SK-N-SH (cell line): ENCODE results near the gene DICER1. TPM values are rescaled to one million over a fixed set of nuclear protein-coding genes. Genes with fewer than 3 reads are reported as not detected.

ENCODE experiments used
- CTCF ChIA-PET: fragments of 300-600, 350-600 bp; formaldehyde crosslinking; extraction: SDS; loops from one replicate; lab custom pipeline; 2021; lab: Yijun Ruan, JAX
- POLR2A ChIA-PET: fragments of 350-600 bp; sonication (Branson Sonifier 250); formaldehyde crosslinking; extraction: SDS; loops from one replicate; lab custom pipeline; 2020; ENCODE audit warnings: antibody characterized with exemption, inconsistent platforms; lab: Yijun Ruan, JAX
- DNase-seq: peaks from one replicate; pipeline ENCODE4 v3.0.0; 2012
- H2AFZ ChIP-seq: fragments of 200-600 bp; sonication (generic); 2 replicates; pipeline ENCODE4 v1.8.1; 2016; ENCODE audit warnings: antibody characterized with exemption, mild to moderate bottlenecking, low read depth
- H3F3A ChIP-seq: fragments of 200-600 bp; sonication (generic); replicated peaks from 2 replicates; pipeline ENCODE3; 2016; ENCODE audit warnings: antibody characterized with exemption, mild to moderate bottlenecking; ENCODE audit not compliant: insufficient read depth
- H3K27ac ChIP-seq, 2 experiments: fragments of 200-500 bp in 1 of 2; fragments of 200-600 bp in 1 of 2; sonication (Bioruptor generic) in 1 of 2; sonication (generic), shearing (Covaris generic) in 1 of 2; 2 replicates each; pipeline versions ENCODE4 v1.5.1 to v1.6.1; 2014 to 2016; ENCODE audit warnings: low read depth in 2 of 2, inconsistent platforms in 1 of 2, low read length in 1 of 2, mild to moderate bottlenecking in 1 of 2, mixed read lengths in 1 of 2
- H3K27me3 ChIP-seq: fragments of 200-600 bp; sonication (generic), shearing (Covaris generic); 2 replicates; pipeline ENCODE4 v1.6.1; 2016; ENCODE audit warnings: mixed run types; ENCODE audit not compliant: insufficient read depth
- H3K36me3 ChIP-seq, 2 experiments: fragments of 200-500 bp in 1 of 2; fragments of 200-600 bp in 1 of 2; sonication (Bioruptor generic) in 1 of 2; sonication (generic) in 1 of 2; replicated peaks in 1 of 2; 2 replicates each; pipeline versions ENCODE3 to v1.5.1; 2014 to 2016; ENCODE audit warnings: low read length in 1 of 2, mild to moderate bottlenecking in 1 of 2; ENCODE audit not compliant: insufficient read depth in 2 of 2, control insufficient read depth in 1 of 2
- H3K4me1 ChIP-seq, 2 experiments: fragments of 200-500 bp in 1 of 2; fragments of 200-600 bp in 1 of 2; sonication (Bioruptor generic) in 1 of 2; sonication (generic), shearing (Covaris generic) in 1 of 2; 2 replicates each; pipeline versions ENCODE4 v1.5.1 to v1.6.1; 2014 to 2016; ENCODE audit warnings: low read depth in 1 of 2, low read length in 1 of 2, mixed run types in 1 of 2; ENCODE audit not compliant: insufficient read depth in 2 of 2, control insufficient read depth in 1 of 2
- H3K4me2 ChIP-seq: fragments of 200-600 bp; sonication (generic), shearing (Covaris generic); 2 replicates; pipeline ENCODE4 v1.6.1; 2017; ENCODE audit warnings: mixed run types
- H3K4me3 ChIP-seq, 2 experiments: fragments of 200-500 bp in 1 of 2; fragments of 200-600 bp in 1 of 2; sonication (Bioruptor generic) in 1 of 2; sonication (generic), shearing (Covaris generic) in 1 of 2; 2 replicates each; pipeline versions ENCODE4 v1.5.1 to v1.8.1; 2014 to 2016; ENCODE audit warnings: low read depth in 2 of 2, inconsistent platforms in 1 of 2, low read length in 1 of 2, mild to moderate bottlenecking in 1 of 2, mixed read lengths in 1 of 2, moderate library complexity in 1 of 2
- H3K79me2 ChIP-seq: fragments of 200-600 bp; sonication (generic); 2 replicates; pipeline ENCODE4 v1.8.1; 2017; ENCODE audit warnings: mild to moderate bottlenecking; ENCODE audit not compliant: insufficient read depth
- H3K9ac ChIP-seq: fragments of 200-600 bp; sonication (generic); 2 replicates; pipeline ENCODE4 v1.6.1; 2017; ENCODE audit warnings: mixed run types
- H3K9me2 ChIP-seq: fragments of 200-600 bp; sonication (generic); 2 replicates; pipeline ENCODE4 v1.6.1; 2017; ENCODE audit warnings: mixed run types
- H3K9me3 ChIP-seq: fragments of 200-600 bp; sonication (generic); 2 replicates; pipeline ENCODE4 v1.6.1; 2017; ENCODE audit warnings: mixed run types, mild to moderate bottlenecking, moderate library complexity
- H4K20me1 ChIP-seq: fragments of 200-600 bp; sonication (generic); 2 replicates; pipeline ENCODE4 v1.6.1; 2017; ENCODE audit warnings: mild to moderate bottlenecking, mixed run types; ENCODE audit not compliant: insufficient read depth
- GABPA ChIP-seq: IDR thresholded peaks from 2 replicates; pipeline ENCODE4 v1.4.0; 2012; ENCODE audit warnings: low read depth, mild to moderate bottlenecking
- IRF3 ChIP-seq: fragments of 150-350 bp; IDR thresholded peaks from 2 replicates; pipeline ENCODE4 v1.6.1; 2016; ENCODE audit warnings: mild to moderate bottlenecking, low read depth, low read length
- MAX ChIP-seq: IDR thresholded peaks from 2 replicates; pipeline ENCODE4 v1.4.0; 2012; ENCODE audit warnings: low read depth
- MEF2A ChIP-seq: IDR thresholded peaks from 2 replicates; pipeline ENCODE4 v1.4.0; 2012; ENCODE audit warnings: low read depth, borderline replicate concordance
- MXI1 ChIP-seq: IDR thresholded peaks from 2 replicates; pipeline ENCODE4 v1.6.1; 2012; ENCODE audit warnings: mild to moderate bottlenecking, low read depth, low read length, improper control_type of control experiment
- NFIC ChIP-seq: IDR thresholded peaks from 2 replicates; pipeline ENCODE4 v1.4.0; 2012; ENCODE audit warnings: borderline replicate concordance
- NRF1 ChIP-seq: IDR thresholded peaks from 2 replicates; pipeline ENCODE4 v1.6.1; 2012; ENCODE audit warnings: low read depth, mild to moderate bottlenecking, low read length
- PBX3 ChIP-seq: IDR thresholded peaks from 2 replicates; pipeline ENCODE4; 2012
- POLR2AphosphoS5 ChIP-seq: IDR thresholded peaks from 2 replicates; pipeline ENCODE4 v1.6.1; 2012; ENCODE audit warnings: low read depth, low read length
- RCOR1 ChIP-seq: fragments of 150-350 bp; IDR thresholded peaks from 2 replicates; pipeline ENCODE4 v1.6.1; 2017; ENCODE audit warnings: antibody characterized with exemption, low read length
- RFX5 ChIP-seq: IDR thresholded peaks from 2 replicates; pipeline ENCODE4 v1.6.1; 2012; ENCODE audit warnings: mild to moderate bottlenecking, improper control_type of control experiment, low read length
- SIN3A ChIP-seq: IDR thresholded peaks from 2 replicates; pipeline ENCODE4 v1.6.1; 2012; ENCODE audit warnings: low read depth, mild to moderate bottlenecking, low read length, moderate library complexity, borderline replicate concordance
- TEAD4 ChIP-seq: IDR thresholded peaks from 2 replicates; pipeline ENCODE4 v1.4.0; 2012; ENCODE audit warnings: mild to moderate bottlenecking, borderline replicate concordance; ENCODE audit not compliant: insufficient read depth
- YY1 ChIP-seq: IDR thresholded peaks from 2 replicates; pipeline ENCODE4 v1.4.0; 2012; ENCODE audit warnings: low read depth, mild to moderate bottlenecking
- WGBS: methylation state at CpG from one replicate; pipeline ENCODE4 v1.1.6; 2017; ENCODE audit warnings: low lambda C conversion rate; 5-methylcytosine and 5-hydroxymethylcytosine counted together
- polyA plus RNA-seq, 3 experiments: library from polyadenylated mRNA; depleted of rRNA; stranded (reverse); fragments of >200 nt; gene quantifications; 2 replicates each; pipeline ENCODE4 v1.2.3, GENCODE V29; 2012
- TF ChIP-seq, protein P1 (sequence below): IDR thresholded peaks from 2 replicates; pipeline ENCODE4 v1.6.1; 2012; ENCODE audit warnings: mild to moderate bottlenecking, low read depth, low read length, moderate library complexity
- TF ChIP-seq, protein P2 (sequence below): IDR thresholded peaks from 2 replicates; pipeline ENCODE4 v1.4.0; 2012; ENCODE audit warnings: low read depth, borderline replicate concordance

Gene DICER1
- polyA plus RNA-seq, 1 of the 3 experiments (the other 2 are of a cell fraction), result 4.7 TPM

- no peak for TF ChIP-seq PBX3
- no peak for TF ChIP-seq NFIC
- TF ChIP-seq RFX5, result no peak
- no peak for TF ChIP-seq NRF1
- no peak for TF ChIP-seq SIN3A
- no peak for TF ChIP-seq GABPA
- TF ChIP-seq MEF2A, result no peak
Measured at GRCh38 chr14:95095996-95096395, 61.3 kb downstream of the DICER1 start (continued).

DNA sequence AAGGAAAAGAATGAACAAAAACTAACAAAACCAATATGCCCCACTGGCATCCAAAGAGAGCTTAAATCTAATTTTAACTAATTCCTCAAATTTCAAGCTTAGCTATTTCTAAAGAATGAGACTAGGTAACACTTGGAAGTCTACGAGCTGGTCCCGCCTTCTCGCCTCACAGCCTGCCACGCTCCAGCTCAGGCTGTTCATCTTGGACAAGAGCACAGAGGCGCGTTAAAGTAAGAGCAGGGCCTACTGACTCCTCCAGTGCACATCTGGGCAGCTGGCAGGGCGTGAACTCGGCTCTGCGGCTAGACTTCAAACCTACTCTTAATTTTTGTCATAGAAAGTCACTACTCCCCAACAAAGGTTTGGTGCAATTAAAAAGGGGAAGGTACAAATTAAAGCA lies 64.6 kb downstream of the DICER1 start:
- Histone ChIP-seq H3K27me3 (no peaks in the 10 kb centered on the region), H3K36me3 (peaks cover 55 to 74% of the 10 kb centered on the region in 2 experiments)
- CTCF ChIA-PET, result interaction anchor here (1.0 to 1.3 kb wide), 2 partner anchors 20 to 339 kb away, joined by 4 read pairs; no protein-coding TSS in a partner anchor
- 96% methylated on average over 9 of the region's 9 CpGs for WGBS
- POLR2A ChIA-PET, result no interaction called here
- TF ChIP-seq SIN3A (no peak), IRF3 (no peak), RFX5 (no peak), POLR2AphosphoS5 (no peak), MXI1 (no peak), MAX (no peak), TEAD4 (no peak), NFIC (no peak), YY1 (no peak), RCOR1 (no peak), GABPA (no peak)
- TF ChIP-seq, protein P1, sequence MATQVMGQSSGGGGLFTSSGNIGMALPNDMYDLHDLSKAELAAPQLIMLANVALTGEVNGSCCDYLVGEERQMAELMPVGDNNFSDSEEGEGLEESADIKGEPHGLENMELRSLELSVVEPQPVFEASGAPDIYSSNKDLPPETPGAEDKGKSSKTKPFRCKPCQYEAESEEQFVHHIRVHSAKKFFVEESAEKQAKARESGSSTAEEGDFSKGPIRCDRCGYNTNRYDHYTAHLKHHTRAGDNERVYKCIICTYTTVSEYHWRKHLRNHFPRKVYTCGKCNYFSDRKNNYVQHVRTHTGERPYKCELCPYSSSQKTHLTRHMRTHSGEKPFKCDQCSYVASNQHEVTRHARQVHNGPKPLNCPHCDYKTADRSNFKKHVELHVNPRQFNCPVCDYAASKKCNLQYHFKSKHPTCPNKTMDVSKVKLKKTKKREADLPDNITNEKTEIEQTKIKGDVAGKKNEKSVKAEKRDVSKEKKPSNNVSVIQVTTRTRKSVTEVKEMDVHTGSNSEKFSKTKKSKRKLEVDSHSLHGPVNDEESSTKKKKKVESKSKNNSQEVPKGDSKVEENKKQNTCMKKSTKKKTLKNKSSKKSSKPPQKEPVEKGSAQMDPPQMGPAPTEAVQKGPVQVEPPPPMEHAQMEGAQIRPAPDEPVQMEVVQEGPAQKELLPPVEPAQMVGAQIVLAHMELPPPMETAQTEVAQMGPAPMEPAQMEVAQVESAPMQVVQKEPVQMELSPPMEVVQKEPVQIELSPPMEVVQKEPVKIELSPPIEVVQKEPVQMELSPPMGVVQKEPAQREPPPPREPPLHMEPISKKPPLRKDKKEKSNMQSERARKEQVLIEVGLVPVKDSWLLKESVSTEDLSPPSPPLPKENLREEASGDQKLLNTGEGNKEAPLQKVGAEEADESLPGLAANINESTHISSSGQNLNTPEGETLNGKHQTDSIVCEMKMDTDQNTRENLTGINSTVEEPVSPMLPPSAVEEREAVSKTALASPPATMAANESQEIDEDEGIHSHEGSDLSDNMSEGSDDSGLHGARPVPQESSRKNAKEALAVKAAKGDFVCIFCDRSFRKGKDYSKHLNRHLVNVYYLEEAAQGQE, result no peak
- TF ChIP-seq, protein P2, sequence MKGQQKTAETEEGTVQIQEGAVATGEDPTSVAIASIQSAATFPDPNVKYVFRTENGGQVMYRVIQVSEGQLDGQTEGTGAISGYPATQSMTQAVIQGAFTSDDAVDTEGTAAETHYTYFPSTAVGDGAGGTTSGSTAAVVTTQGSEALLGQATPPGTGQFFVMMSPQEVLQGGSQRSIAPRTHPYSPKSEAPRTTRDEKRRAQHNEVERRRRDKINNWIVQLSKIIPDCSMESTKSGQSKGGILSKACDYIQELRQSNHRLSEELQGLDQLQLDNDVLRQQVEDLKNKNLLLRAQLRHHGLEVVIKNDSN, result no peak
- TF ChIP-seq, all 33 proteins: peak for 0
- Histone ChIP-seq H3K4me3 (no peak overlapping the region), H3K4me2 (no peak overlapping the region), H3K79me2 (peaks cover 9% of the 10 kb centered on the region; the same call in 1 of the 2 replicates), H3K9me3 (no peaks in the 10 kb centered on the region), H3K4me1 (peaks cover 11 to 24% of the 10 kb centered on the region in 2 experiments; a peak in 3 of 4 replicates), H3F3A (no peaks in the 10 kb centered on the region), H3K9me2 (no peaks in the 10 kb centered on the region), H4K20me1 (no peaks in the 10 kb centered on the region), H2AFZ (no peak overlapping the region), H3K27ac (no peak overlapping the region), H3K9ac (no peak overlapping the region)
- DNase-seq, result no peak
